Measurements from ENCODE around the gene SEC14L6.

- TF ChIP-seq, protein P1, sequence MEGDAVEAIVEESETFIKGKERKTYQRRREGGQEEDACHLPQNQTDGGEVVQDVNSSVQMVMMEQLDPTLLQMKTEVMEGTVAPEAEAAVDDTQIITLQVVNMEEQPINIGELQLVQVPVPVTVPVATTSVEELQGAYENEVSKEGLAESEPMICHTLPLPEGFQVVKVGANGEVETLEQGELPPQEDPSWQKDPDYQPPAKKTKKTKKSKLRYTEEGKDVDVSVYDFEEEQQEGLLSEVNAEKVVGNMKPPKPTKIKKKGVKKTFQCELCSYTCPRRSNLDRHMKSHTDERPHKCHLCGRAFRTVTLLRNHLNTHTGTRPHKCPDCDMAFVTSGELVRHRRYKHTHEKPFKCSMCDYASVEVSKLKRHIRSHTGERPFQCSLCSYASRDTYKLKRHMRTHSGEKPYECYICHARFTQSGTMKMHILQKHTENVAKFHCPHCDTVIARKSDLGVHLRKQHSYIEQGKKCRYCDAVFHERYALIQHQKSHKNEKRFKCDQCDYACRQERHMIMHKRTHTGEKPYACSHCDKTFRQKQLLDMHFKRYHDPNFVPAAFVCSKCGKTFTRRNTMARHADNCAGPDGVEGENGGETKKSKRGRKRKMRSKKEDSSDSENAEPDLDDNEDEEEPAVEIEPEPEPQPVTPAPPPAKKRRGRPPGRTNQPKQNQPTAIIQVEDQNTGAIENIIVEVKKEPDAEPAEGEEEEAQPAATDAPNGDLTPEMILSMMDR (IDR thresholded peaks at IDR 0.05): no peak
- TF ChIP-seq POLR2A (IDR thresholded peaks at IDR 0.05; ENCODE audit: low read depth): no peak
Measured at GRCh38 chr22:30542811-30543188, 3.7 kb downstream of the SEC14L6 start.

Data from esophagus muscularis mucosa (tissue), 3 donors.